ENCODE data around the gene MPV17. TPM values are rescaled to one million over a fixed set of nuclear protein-coding genes. Genes with fewer than 3 reads are reported as not detected.

Gene MPV17
- total and polyA plus RNA-seq, 9 of the 15 experiments (the other 6 are each of a cell fraction or from before 2014, with no cell fraction given), result 54.7 to 140 (median 70.2) TPM

- TF ChIP-seq PREB (CRISPR knock-in tag; IDR thresholded peaks at IDR 0.05), result no peak
- peak; percentile 89 for TF ChIP-seq POLR2H (tag; IDR thresholded peaks at IDR 0.05; ENCODE audit: low read depth)
- TF ChIP-seq ZNF263 (CRISPR knock-in tag; IDR thresholded peaks at IDR 0.05; ENCODE audit: borderline replicate concordance), result no peak; the same call in 1 of the 2 replicates
- TF ChIP-seq PTRF (tag; IDR thresholded peaks at IDR 0.05), result no peak
- no peak for TF ChIP-seq ZNF384 (IDR thresholded peaks at IDR 0.05; ENCODE audit: low read depth, low read length)
- no peak for TF ChIP-seq BMI1 (IDR thresholded peaks at IDR 0.05; ENCODE audit: low read length)
- TF ChIP-seq MAZ (CRISPR knock-in tag; conservative IDR thresholded peaks at IDR 0.05 in 1 of 2, IDR thresholded peaks at IDR 0.05 in 1 of 2), result peak in 1 of 2 experiments; percentile 73
- no peak for TF ChIP-seq POU5F1 (IDR thresholded peaks at IDR 0.05; ENCODE audit: borderline replicate concordance, low read depth, low read length, partially characterized antibody)
- TF ChIP-seq POLR2A (conservative IDR thresholded peaks at IDR 0.05), result peak; percentile 98
- TF ChIP-seq ZEB2 (IDR thresholded peaks at IDR 0.05), result 0 out of 2 replicates have a peak, but pooled peaks have one; percentile 57
- 0 out of 2 replicates have a peak, but pooled peaks have one; percentile 28 for TF ChIP-seq EP300 (IDR thresholded peaks at IDR 0.05; ENCODE audit: low read length)
- no peak; the same call in 1 of the 2 replicates for TF ChIP-seq ZNF431 (CRISPR knock-in tag; IDR thresholded peaks at IDR 0.05)
- no peak for TF ChIP-seq ETS2 (tag; IDR thresholded peaks at IDR 0.05; ENCODE audit: borderline replicate concordance, poor library complexity, severe bottlenecking)
- TF ChIP-seq DLX4 (CRISPR knock-in tag; IDR thresholded peaks at IDR 0.05), result no peak
- TF ChIP-seq LCOR (CRISPR knock-in tag; IDR thresholded peaks at IDR 0.05), result peak; percentile 77
- TF ChIP-seq NCOA1 (IDR thresholded peaks at IDR 0.05; ENCODE audit: low read depth), result no peak
- no peak for TF ChIP-seq MYBL2 (IDR thresholded peaks at IDR 0.05; ENCODE audit: low read depth)
- no peak for TF ChIP-seq MYBL2 (CRISPR knock-in tag; IDR thresholded peaks at IDR 0.05; ENCODE audit: borderline replicate concordance)
- TF ChIP-seq CREB3 (tag; conservative IDR thresholded peaks at IDR 0.05; ENCODE audit: low read depth), result no peak; the same call in 1 of the 2 replicates
- no peak for TF ChIP-seq ZNF717 (CRISPR knock-in tag; IDR thresholded peaks at IDR 0.05)
- no peak for TF ChIP-seq MCM5 (IDR thresholded peaks at IDR 0.05; ENCODE audit: low read depth)
- no peak for TF ChIP-seq HOMEZ (CRISPR knock-in tag; IDR thresholded peaks at IDR 0.05)
- TF ChIP-seq MTA1 (IDR thresholded peaks at IDR 0.05; ENCODE audit: borderline replicate concordance), result no peak
- TF ChIP-seq PHTF2 (CRISPR knock-in tag; IDR thresholded peaks at IDR 0.05), result no peak
- TF ChIP-seq FOXA1 (IDR thresholded peaks at IDR 0.05; ENCODE audit: borderline replicate concordance), result no peak
- TF ChIP-seq ZNF146 (CRISPR knock-in tag; IDR thresholded peaks at IDR 0.05; ENCODE audit: unreplicated experiment), result no peak
- TF ChIP-seq ERF (CRISPR knock-in tag; IDR thresholded peaks at IDR 0.05), result peak; percentile 15; the same call in 1 of the 2 replicates
Measured at GRCh38 chr2:27322766-27323595, at the start of gene MPV17 (continued).

Measured in K562 (cell line).